Stimulated activated CD8-positive, alpha-beta memory T cell treated with anti-CD3 and anti-CD28 coated beads, Interleukin-4, amount 100 ng/mL, for 1 hour (primary cell): ENCODE measurements around the gene NCMAP.

Source experiments
- DNase-seq, 2 donors: peaks; one replicate each; pipeline ENCODE4 v3.0.0-alpha.2; 2020; ENCODE audit warnings: low read depth in 2 of 2, low spot score in 1 of 2

The NCMAP gene

DNA sequence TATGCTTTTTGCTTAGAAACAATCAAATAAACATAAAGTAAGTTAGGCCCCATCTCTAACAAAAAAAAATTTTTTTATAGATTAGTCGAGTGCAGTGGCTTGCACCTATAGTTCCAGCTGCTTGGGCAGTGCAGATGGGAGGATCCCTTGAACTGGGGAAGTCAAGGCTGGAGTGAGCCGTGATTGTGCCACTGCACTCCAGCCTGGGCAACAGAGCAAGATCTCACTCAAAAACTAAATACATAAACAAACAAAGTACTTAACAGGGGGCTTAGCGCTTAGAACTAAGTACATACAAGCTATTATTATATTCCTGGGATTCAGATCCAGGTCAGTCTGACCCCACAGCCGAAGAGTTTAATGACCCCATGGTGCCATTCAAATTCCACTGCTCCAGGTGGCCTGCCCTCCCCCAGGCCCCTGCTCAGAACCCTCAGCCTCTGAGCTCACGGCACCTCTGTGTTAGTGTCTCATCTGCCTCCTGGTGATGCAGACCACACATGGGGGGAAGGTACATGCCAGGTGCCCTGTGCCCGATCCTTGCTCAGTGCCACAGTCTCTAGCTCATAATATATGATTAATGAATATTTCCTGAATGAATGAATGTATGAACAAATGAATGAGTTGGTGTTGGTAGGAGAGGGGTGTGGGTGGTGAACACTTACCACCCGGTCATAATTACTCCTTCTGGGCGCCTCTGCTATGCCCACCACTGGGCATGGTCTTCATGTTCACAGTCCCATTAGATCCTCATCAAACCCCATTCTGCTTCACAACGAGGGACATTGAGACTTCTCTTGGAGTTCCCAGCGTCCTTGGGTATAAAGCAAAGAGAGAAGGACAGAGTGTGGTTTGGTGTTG, 14.6 kb downstream of the NCMAP start:
- no peak for DNase-seq

DNA sequence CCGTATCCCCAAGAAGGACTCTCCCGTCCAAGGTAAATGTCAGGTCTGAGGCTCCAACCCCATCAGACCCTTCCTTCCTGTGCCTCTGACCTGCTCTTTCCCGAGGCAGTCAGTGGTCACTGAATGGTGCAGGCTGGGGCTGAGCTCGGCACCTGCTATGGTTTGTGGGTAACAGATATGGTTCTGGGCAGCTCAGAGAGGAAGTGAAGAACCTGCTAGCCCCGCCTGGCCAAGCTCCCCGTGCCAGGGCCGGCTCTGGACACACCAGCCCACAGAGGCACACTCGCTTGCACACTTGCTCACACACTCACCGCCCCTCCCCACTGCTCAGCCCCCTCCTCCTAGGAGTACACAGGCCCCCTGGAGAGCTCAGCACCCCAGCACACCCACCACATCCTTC, 16.4 kb downstream of the NCMAP start:
- DNase-seq: no peak

DNA sequence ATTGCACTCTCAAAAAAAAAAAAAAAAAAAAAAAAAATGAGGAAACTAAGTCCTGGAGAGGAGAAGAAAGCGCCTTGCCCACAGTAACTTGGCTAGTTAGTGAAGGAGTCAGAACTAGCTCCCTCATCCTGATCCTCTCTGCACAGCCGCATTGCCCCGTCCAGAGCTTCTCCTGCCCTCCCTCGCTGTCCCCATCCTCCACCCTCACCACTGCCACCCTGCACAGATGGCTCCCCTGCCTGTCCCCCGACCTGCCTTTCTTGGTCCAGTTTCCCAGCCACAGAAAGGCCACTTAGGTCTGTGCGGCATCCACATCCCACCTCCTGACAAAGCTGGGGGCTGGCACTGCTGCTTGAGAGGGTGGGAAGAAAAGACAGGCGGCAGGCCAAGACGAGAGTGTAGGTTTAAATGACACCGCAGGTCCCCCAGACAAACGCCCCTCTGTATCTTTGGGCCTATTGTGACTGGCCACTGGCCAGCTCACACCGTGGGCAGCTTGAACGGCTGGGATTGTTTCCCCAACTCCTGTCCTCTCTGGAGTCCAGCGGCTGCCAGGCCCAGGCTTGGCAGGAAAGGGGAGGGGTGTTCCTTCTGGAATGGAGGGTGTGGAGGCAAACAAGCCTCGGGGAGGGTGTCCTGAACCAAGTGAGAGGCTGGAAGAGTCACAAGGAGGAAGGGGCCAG, 20.2 kb downstream of the NCMAP start:
- no peak for DNase-seq

DNA sequence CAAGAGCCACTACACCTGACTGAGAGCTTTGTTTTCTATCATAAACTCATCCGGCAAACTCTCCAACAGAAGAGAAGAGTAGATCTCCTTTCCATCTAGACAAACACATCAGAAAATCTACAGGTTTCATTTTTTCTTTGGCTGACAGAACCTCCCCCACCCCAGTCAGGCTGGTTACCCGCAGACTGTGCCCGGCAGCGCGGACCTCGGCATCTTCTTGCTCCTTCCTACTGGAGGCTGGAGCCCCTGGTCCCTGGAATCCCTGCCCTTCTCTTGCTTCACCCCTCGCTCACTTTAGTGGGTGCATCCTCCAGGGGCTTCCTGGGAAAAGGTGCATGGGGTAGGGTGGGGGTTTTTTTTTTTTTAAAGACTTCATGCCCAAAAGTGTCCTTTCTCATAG, 23.0 kb downstream of the NCMAP start:
- DNase-seq: no peak

DNA sequence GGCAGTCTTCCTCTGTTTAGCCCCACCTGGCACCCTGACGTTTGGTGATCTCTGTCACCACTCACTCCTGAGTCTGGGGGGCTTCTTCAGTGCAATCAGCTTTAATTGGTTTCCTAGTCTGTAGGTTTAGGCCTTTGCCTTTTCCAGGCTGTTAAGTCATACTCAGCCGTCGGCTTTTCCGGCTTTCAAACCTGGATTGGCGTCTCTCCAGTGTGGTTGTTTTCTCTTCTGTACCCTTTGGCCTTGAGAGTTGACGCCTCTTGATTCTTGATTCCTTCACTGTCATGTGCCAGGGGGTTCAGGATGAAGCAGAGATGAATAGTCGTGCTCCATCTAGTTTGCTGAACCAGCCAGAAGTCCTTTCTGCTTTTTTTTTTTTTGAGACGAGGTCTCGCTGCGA, 24.9 kb downstream of the NCMAP start:
- DNase-seq: no peak

DNA sequence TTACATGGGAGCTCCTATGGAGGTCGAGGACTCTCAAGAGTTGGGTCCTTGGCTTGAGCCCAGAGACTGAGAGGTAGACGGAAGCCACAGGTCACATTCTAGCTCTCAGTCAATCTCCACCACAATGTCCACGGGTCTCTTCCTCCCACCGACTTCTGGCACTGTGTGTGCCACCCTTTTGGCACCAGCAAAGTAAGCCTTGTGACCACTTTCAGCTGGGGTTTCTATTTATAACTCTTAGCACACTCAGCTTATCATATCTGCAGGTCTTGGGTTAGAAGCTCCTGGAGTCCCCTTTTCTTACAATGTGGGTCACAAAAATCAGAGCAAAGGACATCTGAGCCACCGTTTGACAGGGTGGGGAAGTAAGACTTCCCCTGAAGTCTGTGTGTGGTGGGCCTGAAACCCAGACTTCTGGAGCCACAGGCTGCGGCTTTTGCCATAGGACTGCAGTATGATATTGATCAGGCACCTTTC, 28.3 kb downstream of the NCMAP start:
- no peak for DNase-seq

DNA sequence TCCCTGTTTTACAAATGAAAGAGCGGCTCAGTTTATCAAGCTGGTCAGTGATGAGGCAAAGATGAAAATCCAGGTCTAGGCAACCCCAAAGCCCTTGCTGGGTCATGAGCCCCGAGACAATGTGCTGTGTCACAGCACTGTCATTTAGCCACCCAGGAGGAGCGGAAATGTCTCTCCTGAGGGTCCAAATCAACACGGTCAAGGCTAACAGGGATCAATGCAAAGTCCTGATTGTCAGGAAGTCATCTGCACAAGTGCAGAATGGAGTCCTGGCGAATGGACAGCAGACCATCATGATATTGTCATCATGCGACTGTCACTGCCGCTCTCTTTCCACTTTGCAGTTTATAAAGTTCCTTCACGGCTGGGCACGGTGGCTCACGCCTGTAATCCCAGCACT, 30.2 kb downstream of the NCMAP start:
- no peak for DNase-seq

DNA sequence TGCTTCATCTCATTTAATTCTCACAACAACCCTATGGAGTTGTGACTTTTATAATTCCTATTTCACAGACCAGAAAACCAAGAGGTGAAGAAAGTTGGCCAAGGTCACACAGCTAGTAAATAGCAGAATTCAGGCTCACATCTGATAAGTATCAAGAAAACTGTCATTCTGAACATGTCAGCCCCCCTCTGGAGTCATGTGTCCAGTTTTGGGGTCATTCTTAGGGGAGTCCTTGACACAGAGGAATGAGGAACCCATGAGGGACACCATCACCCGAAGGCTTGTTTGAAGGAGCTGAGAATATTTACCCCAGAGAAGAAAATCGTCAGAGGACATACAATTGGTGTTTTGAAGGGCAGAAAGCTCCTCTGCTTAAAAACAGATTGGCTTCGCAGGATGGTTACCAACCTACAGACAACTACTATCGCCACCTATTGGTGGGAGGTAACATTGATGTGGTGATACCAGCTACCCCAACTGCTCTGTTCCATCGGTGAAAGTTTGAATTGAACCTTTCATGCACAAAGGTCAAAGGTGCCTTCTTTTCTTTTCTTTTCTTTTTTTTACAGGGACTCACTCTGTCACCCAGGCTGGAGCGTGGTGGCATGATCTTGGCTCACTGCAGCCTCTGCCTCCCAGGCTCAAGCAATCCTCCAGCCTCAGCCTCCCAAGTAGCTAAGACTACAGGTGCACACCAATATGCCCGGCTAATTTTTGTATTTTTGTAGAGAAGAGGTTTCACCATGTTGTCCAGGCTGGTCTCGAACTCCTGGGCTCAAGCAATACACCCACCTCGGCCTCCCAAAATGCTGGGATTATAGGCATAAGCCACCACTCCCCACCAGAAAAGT, 31.3 kb downstream of the NCMAP start:
- peak in 1 of 2 donors; percentile 24 for DNase-seq

DNA sequence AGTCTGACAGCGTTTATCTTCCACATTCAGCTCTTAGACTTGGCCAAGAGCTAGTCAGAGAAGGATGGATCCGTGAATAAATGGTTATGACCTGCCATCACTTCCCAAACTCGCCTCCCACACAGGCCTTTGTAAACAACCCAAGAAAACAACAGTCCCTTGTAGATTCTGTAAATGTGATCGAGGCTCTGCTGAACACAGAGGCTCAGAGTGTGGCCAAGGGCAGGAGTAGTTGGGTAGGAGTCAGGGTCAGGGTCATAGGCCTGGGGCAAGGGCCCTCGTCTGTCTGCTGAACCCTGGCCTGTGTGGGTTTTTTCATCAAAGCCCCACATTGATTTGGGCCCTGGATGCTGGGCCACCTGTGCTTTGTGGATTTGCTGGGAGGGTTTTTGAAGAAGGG, 32.7 kb downstream of the NCMAP start:
- DNase-seq: no peak

DNA sequence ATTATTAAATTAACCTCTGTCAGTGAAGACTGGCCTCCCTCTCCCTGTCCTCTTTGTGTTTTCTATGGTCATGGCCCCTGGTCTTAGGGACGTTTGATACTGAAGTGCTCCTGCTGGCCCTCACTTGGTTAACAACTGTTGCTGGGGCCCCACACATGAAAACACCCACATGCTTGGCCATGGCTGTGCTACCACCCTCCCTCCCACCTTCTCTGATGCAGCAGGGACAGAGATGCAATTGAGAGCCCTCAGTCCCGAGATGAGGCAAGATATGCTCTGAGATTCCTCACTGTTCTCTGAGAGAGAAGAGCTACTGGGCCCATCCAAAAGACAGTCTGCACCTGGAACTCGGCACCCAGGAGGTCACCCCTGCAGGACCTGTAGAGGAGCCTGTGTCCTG, 33.3 kb downstream of the NCMAP start:
- DNase-seq: no peak

DNA sequence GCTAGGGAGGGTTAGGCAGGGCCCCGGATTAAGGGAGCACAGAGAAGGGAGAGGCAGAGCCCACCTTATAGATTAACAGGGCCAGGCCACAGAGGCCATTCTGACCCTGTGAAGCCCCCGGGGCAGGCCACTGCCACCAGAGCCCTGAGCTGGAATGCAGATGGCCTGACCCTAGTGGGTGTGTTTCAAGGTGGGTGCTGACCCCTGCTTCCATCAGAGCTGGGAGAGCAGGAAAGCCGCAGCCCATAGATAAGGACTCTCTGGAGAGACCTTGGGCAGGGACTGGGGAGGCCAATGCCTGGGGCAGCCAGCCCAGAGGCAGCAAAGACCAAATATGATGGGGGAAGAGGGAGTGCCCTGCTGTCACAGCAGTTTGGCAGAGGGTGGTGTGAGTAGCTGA, 35.9 kb downstream of the NCMAP start:
- no peak for DNase-seq

DNA sequence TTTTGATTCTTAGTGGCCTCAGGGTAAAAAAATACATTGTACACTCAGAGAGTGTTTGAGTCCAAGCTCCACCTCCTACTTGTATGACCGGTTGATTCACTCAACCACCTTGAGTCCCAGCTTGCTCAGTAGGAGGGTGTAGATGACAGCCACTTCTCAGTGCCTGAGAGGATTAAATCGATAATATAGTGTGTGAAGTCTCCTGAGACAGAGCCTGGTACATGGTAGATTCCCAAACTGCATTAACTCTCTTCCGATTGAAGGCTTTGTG, 38.4 kb downstream of the NCMAP start:
- DNase-seq: no peak

DNA sequence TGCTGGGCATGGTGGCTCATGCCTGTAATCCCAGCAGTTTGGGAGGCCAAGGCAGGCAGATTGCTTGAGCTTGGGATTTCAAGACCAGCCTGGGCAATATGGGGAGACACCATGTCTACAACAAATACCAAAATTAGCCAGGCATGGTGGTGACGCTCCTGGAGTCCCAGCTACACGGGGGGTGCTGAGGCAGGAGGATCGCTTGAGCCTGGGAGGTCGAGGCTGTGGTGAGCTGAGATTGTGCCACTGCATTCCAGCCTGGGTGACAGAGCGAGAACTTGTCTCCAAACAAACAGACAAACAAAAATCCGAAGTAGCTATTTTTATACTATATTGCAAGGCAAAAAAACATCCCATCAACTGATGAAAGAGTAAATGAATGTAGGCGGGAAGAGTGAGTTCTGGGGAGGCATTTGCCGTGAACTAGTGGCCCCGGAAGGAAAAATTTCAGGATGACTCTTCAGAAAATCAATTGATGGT, 40.6 kb downstream of the NCMAP start:
- no peak for DNase-seq

DNA sequence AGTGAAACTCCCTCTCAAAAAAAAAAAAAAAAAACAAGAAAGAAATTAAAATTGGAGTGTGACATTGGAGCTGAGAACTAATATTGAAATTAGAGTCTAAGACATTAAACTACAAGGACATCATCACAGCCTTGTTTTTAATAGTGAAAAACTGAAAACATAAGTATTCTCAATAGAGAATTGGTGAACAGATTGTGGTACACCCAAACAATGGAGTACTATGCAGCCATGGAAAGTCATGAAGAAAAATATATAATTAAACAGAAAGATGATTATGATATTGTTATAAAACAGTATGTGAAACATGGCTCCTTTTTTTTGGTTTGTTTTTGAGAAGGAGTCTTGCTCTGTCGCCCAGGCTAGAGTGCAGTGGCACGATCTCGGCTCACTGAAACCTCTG, 43.4 kb downstream of the NCMAP start:
- DNase-seq: no peak

DNA sequence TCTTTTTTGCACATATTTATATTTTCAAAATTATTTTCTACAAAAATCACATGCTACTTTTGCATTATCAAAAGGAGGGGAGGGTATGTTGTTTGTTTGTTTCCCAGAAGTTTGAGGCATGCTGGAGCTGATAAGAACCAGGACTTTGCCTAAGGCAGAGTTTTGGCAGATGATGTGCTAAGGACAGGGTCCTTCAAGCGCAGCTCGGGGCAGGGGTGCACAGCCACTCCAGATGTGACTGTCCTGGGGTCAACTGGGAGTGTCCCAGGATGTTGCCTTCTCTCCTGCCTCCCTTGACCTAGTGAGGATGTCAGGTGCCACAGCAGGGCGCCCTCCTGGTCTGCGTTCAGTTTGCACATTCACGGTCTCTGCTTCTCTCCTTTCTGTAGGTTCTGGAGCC, 44.7 kb downstream of the NCMAP start:
- DNase-seq: no peak

DNA sequence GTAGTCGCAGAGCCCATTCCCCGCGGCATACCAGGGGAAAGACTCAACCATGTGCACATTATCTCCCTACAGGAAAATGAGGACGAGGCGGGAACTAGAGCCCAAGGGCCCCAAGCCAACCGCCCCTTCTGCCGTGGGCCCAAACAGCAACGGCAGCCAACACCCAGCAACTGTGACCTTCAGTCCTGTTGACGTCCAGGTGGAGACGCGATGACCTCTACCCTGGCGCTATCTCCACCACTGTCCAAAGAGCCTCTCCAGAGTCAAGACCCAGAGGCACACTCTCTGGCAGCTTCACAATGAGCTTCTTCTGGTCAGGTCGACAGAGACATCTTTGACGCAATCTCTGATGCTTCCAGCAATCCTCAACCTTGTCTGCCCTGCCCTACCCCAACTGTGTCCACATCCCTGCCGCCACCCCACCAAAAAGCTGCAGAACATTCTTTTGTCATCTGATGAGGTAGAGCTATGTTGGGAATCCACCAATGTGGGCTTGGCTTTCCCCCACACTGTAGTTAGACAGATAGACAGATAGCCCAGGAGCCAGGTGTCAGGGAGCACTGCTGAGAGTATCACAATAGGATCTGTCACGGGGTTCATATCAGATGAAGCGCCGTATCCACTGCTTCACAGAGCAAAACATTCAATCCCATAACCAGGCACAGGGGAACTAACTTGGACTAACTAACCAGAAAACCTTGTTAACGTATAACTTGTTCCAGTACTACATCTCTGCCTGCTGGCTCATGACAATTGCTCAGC, 49.8 kb downstream of the NCMAP start:
- no peak for DNase-seq

DNA sequence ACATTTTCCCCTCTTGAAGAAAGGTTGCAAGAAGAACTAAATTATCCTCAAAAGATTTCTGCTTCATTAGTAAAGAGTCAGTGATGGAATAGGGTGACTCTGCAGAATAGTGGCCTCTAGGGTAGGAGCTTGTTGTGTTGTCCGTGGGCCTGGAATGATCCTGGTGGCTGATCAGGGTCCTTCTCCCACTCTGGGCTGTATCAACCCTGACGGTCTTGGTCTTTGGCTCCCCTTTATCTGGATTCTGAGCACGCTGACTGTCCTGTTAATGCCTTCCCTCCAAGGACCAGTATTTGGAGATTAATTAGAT, 50.4 kb downstream of the NCMAP start:
- no peak for DNase-seq

DNA sequence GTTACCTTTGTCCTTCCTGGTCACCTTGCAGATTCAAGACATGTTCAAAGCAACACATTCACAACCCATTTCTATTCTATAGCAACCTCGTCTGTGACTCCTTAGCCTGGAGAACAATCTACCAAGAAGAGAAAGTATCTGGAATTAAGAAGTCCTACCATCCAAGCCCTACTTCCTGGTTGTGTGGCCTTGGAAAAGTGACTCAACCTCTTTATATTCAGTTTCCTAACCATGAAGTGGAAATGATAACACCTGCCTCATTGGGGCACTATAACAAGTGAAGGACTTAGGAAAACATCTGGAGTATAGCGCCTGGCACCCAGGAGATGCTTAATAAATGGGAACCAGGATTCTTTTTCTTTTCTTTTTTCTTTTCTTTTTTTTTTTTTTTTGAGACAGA, 50.7 kb downstream of the NCMAP start:
- no peak for DNase-seq

DNA sequence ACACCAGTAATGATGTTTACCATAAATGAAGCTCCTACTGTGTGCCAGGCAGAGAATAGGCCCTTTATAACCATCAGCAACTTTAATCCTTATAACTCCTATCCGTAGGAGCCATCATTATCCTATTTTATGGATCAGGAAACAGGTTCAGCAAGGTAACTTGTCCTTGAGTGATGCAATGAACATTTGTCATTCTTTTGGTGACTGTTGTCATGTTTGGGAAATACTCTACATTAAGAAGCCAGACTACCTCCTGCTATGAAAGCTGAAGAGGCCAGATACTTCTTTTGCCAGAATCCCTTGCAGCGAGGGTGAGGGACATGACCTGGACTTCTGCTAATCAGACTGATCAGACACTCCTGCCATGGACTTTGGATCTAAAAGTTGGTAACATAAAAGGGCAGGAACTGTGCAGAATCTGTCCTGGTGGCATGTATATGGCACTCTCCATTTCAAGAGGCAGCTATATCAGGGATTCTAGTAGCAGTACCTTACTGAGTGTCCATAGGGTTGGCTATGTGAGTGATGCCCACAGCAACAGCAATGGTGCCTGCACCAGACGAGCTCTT, 54.1 kb downstream of the NCMAP start:
- DNase-seq: no peak

DNA sequence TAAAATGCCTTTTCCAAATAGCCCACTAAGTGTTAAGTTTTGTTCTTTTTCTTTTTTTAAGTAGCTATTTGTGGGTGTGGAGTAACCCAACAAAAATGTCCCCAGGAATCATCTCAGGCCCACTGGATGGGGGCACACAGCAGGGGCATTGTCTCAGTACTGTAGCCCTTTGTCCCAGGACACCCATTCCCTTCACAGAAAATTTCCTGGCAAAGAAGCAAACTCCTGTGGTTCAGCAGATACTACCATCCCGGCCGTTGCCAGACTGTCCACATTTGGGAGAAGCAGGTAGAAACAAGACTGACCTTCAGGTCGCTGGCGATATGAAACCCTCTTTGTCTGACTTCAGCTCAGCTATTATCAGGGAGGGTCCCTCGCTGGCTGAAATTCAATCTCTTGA, 63.5 kb downstream of the NCMAP start:
- DNase-seq: no peak

DNA sequence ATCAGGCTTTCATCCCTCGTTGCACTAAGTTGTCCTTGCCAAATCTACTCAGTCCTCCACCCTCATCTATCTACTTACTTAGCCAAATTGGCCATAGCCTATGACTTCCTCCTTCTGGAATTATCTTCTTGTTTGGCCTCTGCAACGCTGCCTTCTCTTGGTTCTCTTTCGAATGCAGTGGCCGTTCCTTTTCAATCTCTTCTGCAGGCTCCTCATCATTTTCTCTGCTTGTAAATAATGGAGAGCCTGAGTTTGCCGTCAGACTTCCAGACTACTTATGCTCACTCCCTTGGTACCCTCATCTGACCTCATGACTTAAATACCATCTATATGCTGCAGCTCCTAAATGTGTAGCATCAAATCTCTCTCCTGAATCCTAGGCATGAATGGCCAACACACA, 64.8 kb downstream of the NCMAP start:
- DNase-seq: no peak
